ENCODE data around the gene PTPN11.

PTPN11 gene

DNA sequence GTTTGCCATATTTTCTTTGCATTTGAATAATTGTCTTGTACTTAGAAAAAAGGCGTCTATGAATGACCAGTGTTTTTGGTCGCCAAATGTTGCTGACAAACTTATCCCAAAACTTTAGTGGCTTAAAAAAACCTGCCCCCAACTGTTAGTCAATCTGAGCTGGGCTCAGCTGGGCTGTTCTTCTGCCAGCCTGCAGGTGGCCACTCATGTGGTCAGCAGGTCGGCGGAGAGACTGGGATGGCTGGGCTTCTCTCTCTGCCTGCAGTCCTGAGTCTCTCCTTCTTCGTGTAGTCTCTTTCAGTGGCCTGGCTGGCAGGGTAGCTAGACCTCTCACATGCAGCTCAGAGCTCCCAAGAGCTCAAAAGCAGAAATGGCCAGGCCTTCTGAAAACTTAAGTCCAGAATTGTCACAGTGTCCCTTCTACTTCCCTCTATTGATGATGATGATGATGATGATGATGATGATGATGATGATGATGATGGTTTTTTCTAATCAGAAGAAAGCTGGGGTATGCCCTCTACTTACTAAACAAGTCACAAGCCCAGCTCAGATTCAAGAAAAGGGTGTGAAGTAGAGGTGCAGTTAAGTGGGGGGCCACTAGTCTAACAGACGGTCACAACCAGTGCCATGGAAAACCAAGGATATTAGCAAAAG is 87.9 kb downstream of the PTPN11 start:
- no peak overlapping the region for H2AFZ ChIP-seq
- H3K4me3 ChIP-seq (ENCODE audit: low read depth, low read length), result no peak overlapping the region
- H3K36me3 ChIP-seq (ENCODE audit: control insufficient read depth, insufficient read depth, low read length), result no peaks in the 10 kb centered on the region
- no peak overlapping the region for H3K27ac ChIP-seq
- no peak overlapping the region for H3K4me2 ChIP-seq (ENCODE audit: low read length)
- no peaks in the 10 kb centered on the region for H3K27me3 ChIP-seq (ENCODE audit: control insufficient read depth, insufficient read depth, low read length)
- no peaks in the 10 kb centered on the region for H3K9me3 ChIP-seq (ENCODE audit: control insufficient read depth, low read length)
- no peaks in the 10 kb centered on the region for H3K4me1 ChIP-seq
- TF ChIP-seq, protein P1, sequence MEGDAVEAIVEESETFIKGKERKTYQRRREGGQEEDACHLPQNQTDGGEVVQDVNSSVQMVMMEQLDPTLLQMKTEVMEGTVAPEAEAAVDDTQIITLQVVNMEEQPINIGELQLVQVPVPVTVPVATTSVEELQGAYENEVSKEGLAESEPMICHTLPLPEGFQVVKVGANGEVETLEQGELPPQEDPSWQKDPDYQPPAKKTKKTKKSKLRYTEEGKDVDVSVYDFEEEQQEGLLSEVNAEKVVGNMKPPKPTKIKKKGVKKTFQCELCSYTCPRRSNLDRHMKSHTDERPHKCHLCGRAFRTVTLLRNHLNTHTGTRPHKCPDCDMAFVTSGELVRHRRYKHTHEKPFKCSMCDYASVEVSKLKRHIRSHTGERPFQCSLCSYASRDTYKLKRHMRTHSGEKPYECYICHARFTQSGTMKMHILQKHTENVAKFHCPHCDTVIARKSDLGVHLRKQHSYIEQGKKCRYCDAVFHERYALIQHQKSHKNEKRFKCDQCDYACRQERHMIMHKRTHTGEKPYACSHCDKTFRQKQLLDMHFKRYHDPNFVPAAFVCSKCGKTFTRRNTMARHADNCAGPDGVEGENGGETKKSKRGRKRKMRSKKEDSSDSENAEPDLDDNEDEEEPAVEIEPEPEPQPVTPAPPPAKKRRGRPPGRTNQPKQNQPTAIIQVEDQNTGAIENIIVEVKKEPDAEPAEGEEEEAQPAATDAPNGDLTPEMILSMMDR (IDR thresholded peaks at IDR 0.05), result no peak
- H3K79me2 ChIP-seq, result no peaks in the 10 kb centered on the region
- no peak overlapping the region for H3K9ac ChIP-seq

DNA sequence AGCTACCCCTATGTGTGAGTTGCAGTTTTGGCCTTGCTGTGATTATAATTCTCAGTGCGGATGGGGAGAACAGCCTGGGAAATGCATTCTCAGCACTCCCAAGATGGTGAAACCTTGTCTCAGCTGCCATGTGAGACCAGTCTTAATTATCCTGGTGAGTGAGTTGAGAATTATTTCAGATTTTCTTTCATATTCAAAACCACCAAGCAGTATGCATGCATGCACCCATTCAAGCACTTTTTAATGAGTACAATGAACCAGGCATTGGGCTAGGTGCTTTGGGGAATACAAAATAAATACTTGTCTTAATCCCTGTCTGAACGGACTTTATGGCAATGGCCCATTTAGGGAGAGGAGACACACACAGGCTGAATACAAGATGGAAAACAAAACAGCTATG is 94.7 kb downstream of the PTPN11 start:
- H3K9me3 ChIP-seq (ENCODE audit: control insufficient read depth, low read length), result no peaks in the 10 kb centered on the region
- TF ChIP-seq, protein P1 (IDR thresholded peaks at IDR 0.05), result no peak
- H2AFZ ChIP-seq, result no peak overlapping the region

DNA sequence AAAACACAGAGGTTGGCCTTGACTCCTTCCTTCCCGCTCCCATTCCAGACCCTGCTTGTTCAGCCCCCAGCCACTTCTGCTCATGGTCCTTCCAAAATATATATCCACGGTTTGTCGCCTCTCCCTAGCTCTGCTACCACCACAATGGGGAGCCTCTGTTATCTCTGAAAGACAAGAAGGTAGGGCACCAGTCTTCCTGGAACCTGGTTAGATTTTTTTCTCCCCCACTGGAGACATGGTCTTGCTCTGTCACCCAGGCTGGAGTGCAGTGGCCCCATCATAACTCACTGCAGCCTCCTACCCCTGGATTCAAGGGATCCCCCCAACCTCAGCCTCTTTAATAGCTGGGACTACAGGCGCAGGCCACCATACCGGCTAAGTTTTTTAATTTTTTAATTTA is 95.7 kb downstream of the PTPN11 start:
- no peak overlapping the region for H2AFZ ChIP-seq
- no peak overlapping the region for H3K27ac ChIP-seq
- H3K4me1 ChIP-seq, result no peaks in the 10 kb centered on the region
- H3K9ac ChIP-seq, result no peak overlapping the region
- no peaks in the 10 kb centered on the region for H3K27me3 ChIP-seq (ENCODE audit: control insufficient read depth, insufficient read depth, low read length)
- no peak overlapping the region for H3K4me2 ChIP-seq (ENCODE audit: low read length)
- H3K9me3 ChIP-seq (ENCODE audit: control insufficient read depth, low read length), result no peaks in the 10 kb centered on the region
- H3K4me3 ChIP-seq (ENCODE audit: low read depth, low read length), result no peak overlapping the region
- no peaks in the 10 kb centered on the region for H3K79me2 ChIP-seq
- TF ChIP-seq, protein P1 (IDR thresholded peaks at IDR 0.05), result no peak
- H3K36me3 ChIP-seq (ENCODE audit: control insufficient read depth, insufficient read depth, low read length), result no peaks in the 10 kb centered on the region

More for the DNA sequence above, 94.7 kb downstream of the PTPN11 start:
- Histone ChIP-seq H3K36me3 (ENCODE audit: control insufficient read depth, insufficient read depth, low read length) (no peaks in the 10 kb centered on the region), H3K4me2 (ENCODE audit: low read length) (no peak overlapping the region), H3K4me1 (no peaks in the 10 kb centered on the region), H3K9ac (no peak overlapping the region), H3K27me3 (ENCODE audit: control insufficient read depth, insufficient read depth, low read length) (no peaks in the 10 kb centered on the region), H3K79me2 (no peaks in the 10 kb centered on the region), H3K27ac (no peak overlapping the region), H3K4me3 (ENCODE audit: low read depth, low read length) (no peak overlapping the region)

DNA sequence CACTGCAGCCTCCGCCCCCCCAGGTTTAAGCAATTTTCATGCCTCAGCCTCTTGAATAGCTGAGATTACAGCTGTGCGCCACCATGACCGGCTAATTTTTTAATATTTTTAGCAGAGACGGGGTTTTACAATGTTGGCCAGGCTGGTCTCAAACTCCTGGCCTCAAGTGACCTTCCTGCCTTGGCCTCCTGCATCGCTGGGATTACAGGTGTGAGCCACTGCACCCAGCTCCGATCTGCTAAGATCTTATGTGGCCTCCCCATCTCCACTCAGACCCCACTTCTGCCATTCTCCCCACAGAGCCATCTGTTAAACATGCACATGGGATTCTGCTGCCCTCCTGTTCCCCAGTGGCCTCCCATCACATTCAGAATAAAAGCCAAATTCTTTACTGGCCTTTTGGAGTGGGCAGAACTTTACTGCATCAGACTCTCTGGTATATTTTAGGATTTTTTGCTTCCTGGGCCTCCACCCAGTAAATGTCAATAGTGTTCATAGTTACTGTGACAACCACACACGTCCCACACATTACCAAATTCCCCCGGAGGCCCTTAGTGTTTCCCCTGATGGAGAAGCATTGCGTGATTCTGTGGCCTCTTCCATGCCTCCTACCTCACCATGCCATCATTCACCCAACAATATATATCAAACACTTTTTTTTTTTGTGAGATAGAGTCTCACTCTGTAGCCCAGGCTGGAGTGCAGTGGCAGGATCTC is 96.3 kb downstream of the PTPN11 start:
- TF ChIP-seq, protein P1 (IDR thresholded peaks at IDR 0.05), result no peak
- H3K36me3 ChIP-seq (ENCODE audit: control insufficient read depth, insufficient read depth, low read length), result no peaks in the 10 kb centered on the region

More for the DNA sequence above, 96.3 kb downstream of the PTPN11 start:
- Histone ChIP-seq H3K27ac (no peak overlapping the region), H3K4me2 (ENCODE audit: low read length) (no peak overlapping the region), H3K9me3 (ENCODE audit: control insufficient read depth, low read length) (no peaks in the 10 kb centered on the region), H3K27me3 (ENCODE audit: control insufficient read depth, insufficient read depth, low read length) (no peaks in the 10 kb centered on the region), H3K9ac (no peak overlapping the region), H3K4me3 (ENCODE audit: low read depth, low read length) (no peak overlapping the region), H3K4me1 (no peaks in the 10 kb centered on the region), H2AFZ (no peak overlapping the region), H3K79me2 (no peaks in the 10 kb centered on the region)

Data from parathyroid adenoma (tissue), 2 donors.